BJ (cell line): Measurements from ENCODE around the gene HADHA. TPM values are rescaled to one million over a fixed set of nuclear protein-coding genes. Genes with fewer than 3 reads are reported as not detected.

Experiments
- CTCF ChIA-PET: fragments of 350-600 bp; formaldehyde crosslinking; extraction: SDS; loops from one replicate; lab custom pipeline; 2021; ENCODE audit warnings: antibody characterized with exemption, inconsistent platforms; lab: Yijun Ruan, JAX
- POLR2A ChIA-PET: fragments of 300-600 bp; sonication (Branson Sonifier 250); formaldehyde crosslinking; extraction: SDS; loops from one replicate; lab custom pipeline; 2021; ENCODE audit warnings: antibody characterized with exemption; lab: Charles Lee
- DNase-seq: peaks from one replicate; pipeline ENCODE4 v3.0.0-alpha.2; 2011; ENCODE audit warnings: low read depth
- H3K27me3 ChIP-seq: 2 replicates; pipeline ENCODE4 v1.6.0; 2011; ENCODE audit warnings: low read length; ENCODE audit not compliant: control insufficient read depth, insufficient read depth
- H3K36me3 ChIP-seq: 2 replicates; pipeline ENCODE4 v1.5.1; 2011; ENCODE audit warnings: low read length; ENCODE audit not compliant: control insufficient read depth, insufficient read depth
- H3K4me3 ChIP-seq: 2 replicates; pipeline ENCODE4 v1.5.1; 2011; ENCODE audit warnings: low read depth, mild to moderate bottlenecking, control low read depth, low read length
- CTCF ChIP-seq: IDR thresholded peaks from 2 replicates; pipeline ENCODE4 v1.5.1; 2011; ENCODE audit warnings: low read depth, mild to moderate bottlenecking, control low read depth, inconsistent platforms, low read length, moderate library complexity; ENCODE audit not compliant: insufficient read depth
- polyA plus RNA-seq: library from polyadenylated mRNA; depleted of rRNA; stranded (reverse); fragments of >200 nt; gene quantifications from 2 replicates; pipeline ENCODE4 v1.2.3, GENCODE V29; 2011

Gene HADHA
- polyA plus RNA-seq, 1 experiment = 111 TPM

GRCh38 chr2:26245231-26245732 lies 850 bp upstream of the HADHA start:
- H3K27me3 ChIP-seq = no peaks in the 10 kb centered on the region
- no peak for DNase-seq
- no peak for TF ChIP-seq CTCF
- peak overlapping the region; percentile 72 for H3K4me3 ChIP-seq
- CTCF ChIA-PET = interaction anchor here (0.6 to 2.1 kb wide), 8 partner anchors 11 to 332 kb away, joined by 3 to 8 read pairs (median 3); no protein-coding TSS in a partner anchor
- POLR2A ChIA-PET = no interaction called here
- no peaks in the 10 kb centered on the region for H3K36me3 ChIP-seq

GRCh38 chr2:26243470-26244308 lies 743 bp downstream of the HADHA start:
- ChIA-PET CTCF (interaction anchor here (0.6 to 1.3 kb wide), 6 partner anchors 8 to 252 kb away, joined by 3 to 7 read pairs (median 4); no protein-coding TSS in a partner anchor), POLR2A (interaction anchor here (0.6 kb wide), 3 partner anchors 16 to 50 kb away, joined by 3 to 6 read pairs (median 5); no protein-coding TSS in a partner anchor)
- no peak for DNase-seq
- Histone ChIP-seq H3K36me3 (no peaks in the 10 kb centered on the region), H3K4me3 (peak overlapping the region; percentile 72), H3K27me3 (no peaks in the 10 kb centered on the region)
- no peak for TF ChIP-seq CTCF

- no peaks in the 10 kb centered on the region for H3K27me3 ChIP-seq
- no peak for DNase-seq
- no peak overlapping the region for H3K4me3 ChIP-seq
- TF ChIP-seq CTCF = no peak
- POLR2A ChIA-PET = no interaction called here
- CTCF ChIA-PET = no interaction called here
- no peaks in the 10 kb centered on the region for H3K36me3 ChIP-seq
Measured at GRCh38 chr2:26241928-26242436, 2.5 kb downstream of the HADHA start.

- no peak for DNase-seq
- TF ChIP-seq CTCF = no peak
- Histone ChIP-seq H3K27me3 (no peaks in the 10 kb centered on the region), H3K4me3 (no peak overlapping the region), H3K36me3 (peaks cover 7% of the 10 kb centered on the region)
- ChIA-PET POLR2A (no interaction called here), CTCF (interaction anchor here (0.8 to 1.7 kb wide), 2 partner anchors 91 to 92 kb away, joined by 3 to 8 read pairs; no protein-coding TSS in a partner anchor)
Measured at GRCh38 chr2:26238311-26238958, 6.0 kb downstream of the HADHA start.
